Activated T-cell treated with anti-CD3 and anti-CD28 coated beads for 1 hour (primary cell): Measurements from ENCODE around the gene TUB.

Source experiments
- DNase-seq: peaks from one replicate; pipeline ENCODE4 v3.0.0-alpha.2; 2020; ENCODE audit warnings: low read depth

The TUB gene, protein sequence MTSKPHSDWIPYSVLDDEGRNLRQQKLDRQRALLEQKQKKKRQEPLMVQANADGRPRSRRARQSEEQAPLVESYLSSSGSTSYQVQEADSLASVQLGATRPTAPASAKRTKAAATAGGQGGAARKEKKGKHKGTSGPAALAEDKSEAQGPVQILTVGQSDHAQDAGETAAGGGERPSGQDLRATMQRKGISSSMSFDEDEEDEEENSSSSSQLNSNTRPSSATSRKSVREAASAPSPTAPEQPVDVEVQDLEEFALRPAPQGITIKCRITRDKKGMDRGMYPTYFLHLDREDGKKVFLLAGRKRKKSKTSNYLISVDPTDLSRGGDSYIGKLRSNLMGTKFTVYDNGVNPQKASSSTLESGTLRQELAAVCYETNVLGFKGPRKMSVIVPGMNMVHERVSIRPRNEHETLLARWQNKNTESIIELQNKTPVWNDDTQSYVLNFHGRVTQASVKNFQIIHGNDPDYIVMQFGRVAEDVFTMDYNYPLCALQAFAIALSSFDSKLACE

DNA sequence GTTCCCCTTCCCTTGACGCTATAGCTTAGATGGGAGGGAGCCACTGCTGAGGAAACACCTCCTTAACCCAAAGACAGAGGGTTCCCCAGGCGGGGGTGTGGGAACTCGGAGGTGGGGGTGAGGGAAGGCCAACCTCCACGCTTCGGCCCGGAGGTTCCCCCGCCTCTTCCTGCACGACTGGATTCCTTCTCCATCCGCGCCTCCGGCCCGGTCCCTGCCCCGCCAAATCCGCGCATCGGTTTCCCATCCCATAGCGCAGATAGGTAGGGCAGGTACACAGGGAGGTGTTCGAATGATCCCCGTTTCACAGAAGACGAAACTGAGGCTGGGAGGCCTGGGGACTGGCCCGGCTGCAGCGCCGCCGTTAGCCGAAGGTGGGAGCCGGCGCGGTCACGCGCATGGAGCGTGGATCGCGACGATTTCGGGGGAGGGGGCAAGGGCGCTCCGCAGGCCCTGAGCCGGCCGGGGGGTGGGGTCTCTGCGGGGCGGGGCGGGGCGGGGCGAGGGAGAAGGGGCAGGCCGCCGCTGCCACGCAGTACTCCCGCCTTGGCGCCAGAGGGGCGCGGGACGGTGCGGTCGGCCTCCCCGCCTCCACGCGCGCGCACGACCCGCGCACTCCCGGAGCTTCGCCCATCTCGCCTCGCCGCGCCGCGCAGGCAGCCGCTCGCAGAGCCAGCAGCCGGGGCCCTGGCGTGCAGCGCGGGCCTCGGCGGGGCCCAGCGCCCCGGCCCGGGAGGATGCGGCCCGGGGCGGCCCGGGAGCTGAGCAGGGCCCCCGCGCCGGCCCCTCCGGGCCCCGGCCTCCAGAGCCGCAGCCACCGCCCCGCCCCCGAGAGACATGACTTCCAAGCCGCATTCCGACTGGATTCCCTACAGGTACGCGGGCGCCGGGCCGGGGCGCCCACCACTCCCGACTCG, at the start of gene TUB:
TSS of gene TUB (plus strand) at position 538 of the 917 bp plus-strand sequence. CDS start at position 838, 300 bp downstream.
- DNase-seq, result no peak

DNA sequence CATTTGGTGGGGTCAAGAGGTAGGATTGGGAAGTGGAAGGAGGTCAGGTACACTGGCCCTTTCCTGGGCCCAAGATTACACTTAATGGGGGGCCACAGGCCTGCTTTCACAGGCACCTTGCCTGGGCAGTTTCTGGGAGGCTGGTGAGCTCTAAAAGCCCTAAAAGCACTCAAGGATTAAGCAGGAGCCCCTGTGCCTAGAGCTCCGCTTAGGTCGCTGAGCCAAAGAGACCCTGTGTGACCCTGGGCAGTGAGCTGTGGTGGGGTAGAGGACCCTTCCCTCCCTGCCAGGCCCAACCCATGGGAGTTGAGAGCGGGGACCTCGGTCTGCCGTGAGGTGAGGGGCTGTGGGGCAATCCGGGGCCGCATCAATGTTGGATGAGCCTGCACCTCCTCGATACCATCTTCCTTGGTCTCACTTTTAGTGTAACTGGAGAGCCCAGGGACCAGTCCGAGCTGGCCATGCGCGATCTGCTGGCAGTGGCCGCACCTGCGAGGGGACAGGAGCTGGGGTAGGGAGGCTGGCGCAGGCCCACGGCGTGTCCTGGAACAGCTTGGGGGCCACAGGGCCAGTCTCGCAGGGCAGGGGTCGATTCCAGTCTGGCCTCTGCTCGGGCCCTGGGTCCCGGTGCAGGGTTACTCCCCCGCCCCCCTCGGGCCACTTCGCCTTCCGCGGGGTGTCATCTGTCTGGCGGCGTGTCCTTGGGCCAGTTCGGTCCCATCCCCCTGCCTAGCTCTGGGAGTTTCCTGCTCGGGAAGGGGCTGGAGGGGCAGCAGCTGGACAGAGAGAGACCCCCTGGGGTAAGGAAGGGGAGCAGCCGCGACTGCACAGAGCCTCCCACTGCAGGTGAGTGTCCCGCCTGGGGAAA, 49.5 kb upstream of the TUB start:
- no peak for DNase-seq

DNA sequence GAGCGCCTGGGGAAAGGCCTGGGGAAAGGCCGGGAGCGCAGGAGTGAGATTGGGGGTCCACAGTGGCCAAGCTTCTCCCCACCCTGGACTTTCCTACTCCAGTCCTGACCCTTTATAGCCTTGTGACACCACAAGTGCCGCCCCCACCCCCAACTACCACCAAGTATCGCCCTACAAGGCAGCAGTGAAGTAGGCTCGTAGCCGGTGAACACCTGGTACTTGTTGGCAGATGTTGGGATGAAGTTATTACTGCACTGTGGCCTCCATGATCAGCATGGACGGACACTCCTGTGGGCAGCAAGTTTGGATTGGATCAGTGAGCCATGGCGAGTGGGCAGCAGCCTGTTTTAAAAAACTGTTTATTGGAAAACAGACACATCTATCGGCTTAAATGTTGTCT, 48.9 kb upstream of the TUB start:
- no peak for DNase-seq

DNA sequence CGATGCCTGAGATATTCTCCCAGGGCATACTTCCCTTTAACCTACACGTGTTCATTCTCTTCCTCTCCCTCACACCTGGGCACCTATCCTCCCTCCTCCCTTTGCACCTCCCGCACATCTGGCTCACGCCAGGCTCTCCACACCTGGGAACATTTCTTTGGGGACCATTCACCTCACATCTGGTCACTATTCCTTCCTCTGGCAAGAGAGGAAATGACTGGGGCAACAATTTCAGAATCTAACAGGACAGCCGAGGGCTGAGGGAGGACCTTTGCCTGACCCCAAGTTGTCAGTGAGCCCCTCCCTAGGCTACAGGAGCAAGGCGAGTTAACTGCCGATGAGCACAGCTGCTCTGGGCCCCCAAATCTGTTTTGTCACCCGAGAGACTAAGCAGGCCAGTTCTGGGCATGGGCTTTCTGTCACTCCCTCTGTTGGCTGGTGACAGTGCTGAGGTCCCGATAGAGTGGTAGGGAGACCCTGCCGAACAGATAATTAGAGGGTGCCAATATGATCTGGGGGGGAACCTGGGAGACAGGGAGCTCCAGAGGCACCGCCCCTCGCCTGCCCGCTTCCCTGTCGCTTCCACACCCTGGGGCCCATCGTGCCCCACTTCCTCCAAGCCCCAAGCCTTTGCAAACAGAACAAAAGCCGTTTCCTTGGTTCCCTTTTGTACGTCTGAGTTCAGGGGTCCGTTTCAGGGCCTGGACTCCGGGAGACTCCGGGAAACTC, 48.3 kb upstream of the TUB start:
- DNase-seq, result no peak

DNA sequence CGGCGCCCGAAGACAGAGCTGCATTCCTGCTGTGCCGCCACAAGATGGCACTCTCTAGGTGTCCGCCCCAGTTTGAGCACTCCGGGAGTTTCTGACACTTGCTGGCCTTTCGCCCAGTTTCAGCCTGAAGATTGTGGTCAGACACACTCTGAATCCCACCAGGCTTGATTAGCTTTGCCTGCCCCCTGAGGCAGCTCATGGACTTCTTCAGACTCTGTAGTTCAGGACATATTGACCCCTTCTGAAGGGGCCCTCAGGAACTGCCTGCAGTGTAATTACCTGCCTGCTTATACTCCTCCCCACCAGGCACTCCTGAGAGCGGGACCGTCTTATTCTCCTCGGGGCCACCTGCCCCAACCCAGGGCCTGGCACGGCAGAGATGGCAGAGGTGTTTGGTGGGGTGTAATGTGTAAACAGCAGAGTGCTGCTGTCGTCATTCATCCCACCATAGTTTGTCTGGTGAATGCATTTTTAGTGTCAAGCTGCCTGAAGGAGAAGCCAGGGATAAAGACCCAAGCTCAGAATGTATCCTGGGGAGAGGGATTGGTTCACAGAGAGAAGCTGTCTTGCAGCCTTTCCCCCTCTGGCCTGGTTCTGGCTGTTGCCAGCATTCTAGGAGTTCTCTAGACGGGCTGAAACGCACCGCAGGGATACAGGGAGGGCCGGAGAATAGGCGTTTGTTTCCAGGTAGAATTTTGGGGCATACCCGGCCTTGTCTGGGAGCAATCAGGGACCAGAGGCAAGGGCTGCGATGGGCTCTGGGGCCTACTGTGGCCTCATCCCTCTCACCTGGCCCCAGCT, 47.5 kb upstream of the TUB start:
- DNase-seq, result peak; percentile 33

DNA sequence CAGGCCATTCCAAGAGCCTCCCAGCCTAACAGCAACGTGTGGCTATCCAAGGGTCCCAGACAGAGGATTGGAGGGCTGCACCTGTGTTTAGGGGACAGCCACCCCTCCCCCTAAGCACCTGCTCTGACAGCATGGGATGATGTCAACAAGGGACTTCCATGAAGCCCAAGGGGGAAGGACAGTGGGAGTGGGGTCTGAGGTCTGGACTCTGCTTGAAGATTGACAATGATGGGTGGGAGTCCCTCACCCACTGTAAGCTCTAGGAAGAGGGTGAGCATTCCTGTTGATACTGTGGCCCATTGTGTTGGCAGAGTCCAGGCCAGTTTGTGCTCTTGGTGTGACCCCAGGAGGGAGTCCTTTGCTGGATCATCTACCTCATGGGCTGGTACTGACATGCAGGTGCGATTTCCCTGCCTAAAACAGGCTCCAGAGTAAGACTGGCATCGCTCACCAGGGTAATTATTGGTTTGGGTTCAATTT, 46.9 kb upstream of the TUB start:
- no peak for DNase-seq

DNA sequence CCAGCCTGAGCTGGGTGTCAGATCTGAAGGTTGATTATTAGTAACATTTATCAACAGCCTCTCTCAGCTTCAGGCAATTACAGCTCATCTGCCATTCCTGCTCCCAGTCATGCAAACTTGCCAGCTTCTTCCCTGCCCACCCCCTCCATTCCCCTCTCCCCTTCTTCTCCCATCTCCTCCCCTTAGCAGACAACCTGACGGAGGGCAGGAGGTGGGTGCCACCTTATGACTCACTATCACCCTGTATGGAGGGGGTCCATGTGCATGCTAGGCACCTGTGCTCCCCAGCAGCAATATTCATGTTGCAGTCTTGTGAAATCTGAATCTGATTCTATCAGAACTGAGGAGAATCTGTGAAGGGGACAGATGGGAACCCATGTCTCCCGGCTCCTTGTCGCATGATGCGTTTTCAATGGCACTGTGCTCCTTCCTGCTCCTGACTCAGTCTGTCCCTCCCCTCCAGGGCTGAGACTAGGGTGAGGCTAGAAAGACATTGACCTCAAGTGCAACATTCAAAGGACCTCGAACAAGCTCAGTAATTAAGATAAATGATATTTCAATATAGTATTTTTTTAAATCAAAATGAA, 46.3 kb upstream of the TUB start:
- no peak for DNase-seq

DNA sequence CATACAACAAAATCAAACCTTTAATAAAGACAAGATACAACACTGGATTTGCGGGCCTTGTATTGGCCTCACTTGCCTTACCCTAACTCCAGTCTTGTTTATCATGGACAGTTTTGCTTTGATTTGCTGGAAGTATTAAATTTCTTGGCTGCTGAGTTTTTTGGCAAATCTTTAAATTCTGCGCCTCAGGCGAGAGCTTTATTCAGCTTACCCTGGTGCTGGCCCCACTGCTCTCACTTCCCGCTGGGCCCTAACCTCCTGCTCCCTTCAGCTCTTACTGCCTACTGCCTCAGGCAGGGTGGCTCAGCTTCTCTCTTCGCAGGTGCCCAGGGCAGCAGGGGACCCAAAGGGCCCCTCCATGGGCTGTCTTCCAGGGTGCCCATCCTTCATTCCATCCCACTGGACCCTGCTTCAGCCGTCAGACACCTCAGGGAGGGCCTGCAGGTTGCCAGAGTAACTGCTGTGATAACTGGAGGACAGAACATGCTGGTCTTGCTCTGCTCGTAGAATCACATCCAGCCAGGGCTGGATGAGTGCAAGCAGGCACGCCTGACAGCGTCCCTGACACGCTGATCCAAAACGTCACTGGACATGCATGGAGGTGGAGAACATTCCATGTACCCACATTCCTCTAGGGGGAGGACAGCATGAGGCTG, 45.7 kb upstream of the TUB start:
- no peak for DNase-seq

DNA sequence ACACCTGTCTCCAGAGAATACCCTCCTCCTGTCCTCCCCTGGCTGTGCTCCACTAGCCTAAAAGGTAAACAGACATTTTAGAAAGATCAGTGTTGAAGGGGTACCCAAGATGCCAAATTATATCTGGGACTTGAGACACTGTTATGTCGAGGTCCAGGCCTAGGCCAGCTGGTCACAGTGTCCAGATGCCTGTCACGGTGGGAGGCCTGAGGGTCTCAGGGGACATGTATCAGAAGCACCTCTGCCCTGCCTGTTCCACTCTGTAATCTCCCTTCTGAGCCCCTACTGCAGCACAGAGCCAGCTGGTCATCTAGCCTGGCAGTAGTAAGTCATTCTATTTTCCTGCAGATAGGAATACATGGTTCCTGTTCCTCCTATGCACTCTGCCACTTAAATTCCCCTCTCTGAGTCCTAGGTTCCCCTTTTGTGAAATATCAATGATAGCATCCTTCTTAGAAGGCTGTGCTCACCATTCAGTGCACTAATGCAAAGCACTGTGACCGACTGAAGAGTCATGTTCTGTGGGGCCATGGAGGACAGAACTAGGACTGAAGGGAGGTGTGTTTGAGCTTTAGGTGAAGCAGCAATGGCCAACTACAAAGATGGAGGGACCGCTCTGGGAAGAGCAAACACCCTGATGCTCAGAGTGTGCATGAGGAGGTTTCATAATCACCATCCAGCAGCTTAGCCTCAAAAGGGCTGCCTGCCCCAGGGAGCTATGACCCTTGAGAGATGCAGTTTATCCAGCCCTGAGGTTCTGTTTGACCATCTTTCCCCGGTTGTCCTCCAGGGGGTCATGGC, 44.8 kb upstream of the TUB start:
- DNase-seq, result no peak

DNA sequence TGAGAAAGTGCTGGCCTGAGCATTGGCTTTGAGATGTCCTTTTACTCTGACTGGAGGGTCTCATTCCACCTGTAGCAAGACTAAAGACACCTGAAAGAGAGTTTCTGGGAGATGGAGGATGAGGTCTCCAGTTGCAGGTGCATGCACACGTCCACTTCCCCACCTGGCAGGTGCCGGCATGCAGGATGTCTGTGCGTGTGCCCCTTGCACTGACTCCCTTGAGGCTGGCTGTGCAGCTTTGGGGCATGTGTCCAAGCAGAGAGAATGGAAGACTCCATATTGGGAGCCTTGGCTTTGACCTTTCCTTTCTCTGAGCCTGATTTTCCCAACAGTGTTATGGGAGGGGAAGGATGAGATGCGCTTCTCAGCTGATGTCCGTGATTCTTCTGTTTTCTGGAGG, 44.0 kb upstream of the TUB start:
- DNase-seq, result no peak

DNA sequence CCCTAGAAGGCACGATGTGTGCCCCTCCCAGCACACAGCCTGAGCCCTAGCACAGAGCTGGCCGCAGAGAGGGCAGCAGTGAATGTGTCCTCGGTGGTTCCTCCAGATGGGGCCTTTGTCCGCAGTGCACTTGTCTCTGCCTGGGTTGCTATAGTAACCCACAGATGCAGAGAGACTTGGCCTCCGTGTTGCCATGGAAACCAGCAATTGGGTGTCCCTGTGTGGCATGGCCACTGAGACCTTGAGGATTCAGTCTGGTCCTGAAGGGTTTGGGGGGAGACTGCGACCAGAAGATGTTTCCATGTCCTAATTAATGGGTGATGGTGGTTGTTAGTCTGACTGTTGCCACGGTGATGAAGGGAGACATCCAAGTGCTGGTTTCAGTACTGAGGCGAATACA, 42.6 kb upstream of the TUB start:
- DNase-seq, result no peak

DNA sequence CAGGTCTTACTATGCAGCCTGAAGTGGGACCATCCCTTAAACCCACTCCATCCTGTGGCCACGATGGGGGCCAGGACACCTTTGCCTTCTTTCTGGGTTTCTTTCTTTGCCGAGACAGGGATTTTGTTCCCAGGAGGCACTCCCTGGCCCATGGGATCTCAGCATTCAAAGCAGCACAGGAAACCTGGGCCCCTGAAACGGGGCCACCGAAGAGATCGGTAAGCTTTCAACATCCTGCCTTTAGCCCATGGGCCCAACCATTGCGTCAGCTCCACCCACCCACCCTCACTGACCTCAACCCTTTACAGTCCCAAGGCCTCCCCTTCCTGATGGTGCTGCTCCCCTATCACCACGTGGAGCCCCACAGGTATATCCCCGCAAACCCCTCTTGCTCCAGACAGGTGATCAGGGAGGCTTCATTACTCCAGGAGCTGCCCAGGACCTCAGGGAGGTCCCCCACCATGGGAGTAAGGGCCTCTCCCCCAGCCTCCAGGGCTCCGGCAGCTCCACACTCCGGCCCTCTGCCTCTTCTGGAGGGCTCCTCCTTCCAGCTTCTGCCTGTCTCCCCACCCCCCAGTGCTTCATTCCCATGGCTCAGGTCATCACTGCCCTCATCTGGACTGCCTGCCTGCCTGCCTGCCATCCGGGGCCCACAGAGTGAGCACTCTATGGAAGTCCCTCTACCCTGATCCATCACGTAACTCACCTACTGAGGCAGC, 42.0 kb upstream of the TUB start:
- DNase-seq, result no peak

DNA sequence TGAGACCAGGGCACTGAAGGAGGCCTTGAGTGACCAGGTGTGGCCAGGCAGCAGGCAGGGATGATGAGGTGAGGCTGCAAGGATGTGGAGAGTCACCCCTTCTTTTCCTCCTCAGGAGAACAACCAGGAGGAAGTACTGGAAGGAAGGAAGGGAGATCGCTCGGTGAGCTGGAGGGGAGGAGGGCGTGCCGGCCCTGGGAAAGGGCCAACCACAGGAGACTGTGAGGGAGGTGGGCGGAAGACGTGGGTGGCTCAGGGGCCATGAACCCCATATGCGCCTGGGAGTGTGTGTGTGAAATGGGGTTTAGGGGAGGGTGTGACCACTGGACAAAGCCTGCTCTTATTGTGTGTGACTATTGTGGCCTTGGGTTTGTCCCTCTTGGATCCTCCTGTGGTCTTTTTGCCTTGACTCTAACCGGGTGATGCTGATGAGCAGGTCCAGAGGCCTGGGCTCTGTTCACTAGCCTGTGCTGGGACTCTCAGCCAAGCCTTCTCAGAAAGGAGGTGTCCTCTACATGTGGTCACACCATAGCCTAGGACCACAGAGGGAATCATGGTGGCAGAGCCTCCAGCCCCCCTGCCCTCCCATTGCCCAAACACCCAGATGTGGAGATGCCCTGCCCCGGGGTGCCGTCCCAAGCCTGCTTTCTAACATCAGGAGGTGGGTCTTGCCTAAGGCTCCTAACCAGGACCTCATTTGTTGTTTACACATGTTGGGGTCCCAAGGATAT, 41.3 kb upstream of the TUB start:
- DNase-seq, result no peak

DNA sequence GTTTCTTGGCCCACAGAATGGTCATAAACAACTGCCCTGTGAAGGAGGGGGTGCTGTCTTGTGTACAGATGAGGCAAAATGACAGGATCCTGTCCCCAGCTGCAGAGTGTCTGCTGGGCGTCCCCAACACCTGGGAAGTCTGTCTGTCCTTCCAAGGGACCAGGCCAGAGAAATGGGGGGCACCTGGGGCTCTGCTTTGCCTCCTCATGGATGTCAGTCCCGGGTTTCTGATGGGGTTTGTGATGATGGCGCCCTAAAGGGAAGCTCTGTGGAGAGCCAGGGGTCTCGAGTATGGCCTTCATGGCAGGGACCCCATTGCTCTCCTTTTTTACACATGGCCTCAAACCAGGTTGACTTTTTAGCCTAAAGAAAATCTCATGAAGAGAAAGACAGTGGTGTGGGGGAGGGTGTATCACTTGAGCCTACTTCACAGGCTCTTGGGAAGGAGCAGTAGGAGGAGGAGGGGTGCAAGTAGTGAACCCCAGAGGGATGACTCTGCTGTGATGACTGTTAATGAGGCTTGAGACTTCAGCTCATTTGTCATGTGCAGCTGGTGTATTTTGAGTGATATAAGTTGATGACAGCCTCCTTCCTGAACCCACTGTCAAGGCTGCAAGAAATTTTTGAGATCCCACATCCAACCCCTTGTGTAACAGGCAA, 40.6 kb upstream of the TUB start:
- no peak for DNase-seq

DNA sequence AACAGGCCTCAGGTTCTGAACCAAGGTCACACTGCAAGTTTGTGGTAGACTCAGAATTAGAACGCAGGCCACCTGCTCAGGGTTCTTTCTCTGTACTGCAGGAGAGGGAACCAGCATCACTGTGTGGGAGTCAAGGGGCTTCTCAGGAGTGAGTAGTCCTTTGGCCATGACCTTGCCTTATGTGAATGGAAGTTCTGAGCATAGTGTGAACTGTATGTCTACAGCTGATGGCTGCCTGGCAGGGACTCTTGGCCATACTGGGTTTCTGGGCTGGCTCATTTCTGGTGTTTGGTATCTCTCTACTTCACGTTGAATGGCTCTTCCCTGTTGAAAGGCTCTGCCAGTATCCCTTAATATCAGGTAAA, 40.1 kb upstream of the TUB start:
- no peak for DNase-seq

DNA sequence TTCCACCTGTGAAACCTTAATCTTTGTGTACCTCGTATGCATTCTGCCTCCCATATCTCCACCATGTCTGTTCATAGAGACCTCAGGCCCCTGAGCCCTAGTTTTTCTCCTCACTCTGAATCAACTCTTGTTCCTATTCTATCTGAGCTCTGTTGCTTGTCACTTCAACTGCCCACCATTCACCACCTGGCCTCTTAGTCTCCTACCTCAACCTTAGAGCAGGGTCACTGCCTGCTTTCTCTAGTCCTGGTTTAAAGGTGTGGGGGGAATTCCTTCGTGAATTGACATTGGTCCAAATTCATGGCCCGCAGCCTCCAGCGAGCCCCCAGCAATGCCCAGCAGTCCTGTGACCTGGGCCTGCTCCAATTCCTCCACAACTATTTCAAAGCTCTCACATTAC, 39.4 kb upstream of the TUB start:
- no peak for DNase-seq

DNA sequence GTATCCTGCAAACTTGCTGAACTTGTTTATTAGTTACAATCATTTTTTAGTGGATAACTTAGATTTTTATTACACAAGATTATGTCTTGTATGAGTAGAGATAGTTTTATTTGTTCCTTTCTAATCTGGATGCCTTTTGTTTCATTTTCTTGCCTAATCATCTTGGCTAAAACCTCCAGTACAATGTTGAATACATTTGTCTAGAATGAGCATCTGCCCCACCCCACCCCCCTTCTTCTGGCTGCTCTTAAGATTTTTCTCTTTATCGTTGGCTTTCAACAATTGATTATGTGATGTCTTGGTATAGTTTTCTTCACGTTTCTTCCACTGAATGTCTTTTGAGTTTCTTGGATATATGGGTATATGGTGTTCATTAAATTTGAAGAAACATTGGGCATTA, 37.3 kb upstream of the TUB start:
- DNase-seq, result no peak
